ENCODE data around the gene C1orf232. TPM values are rescaled to one million over a fixed set of nuclear protein-coding genes. Genes with fewer than 3 reads are reported as not detected.
A peak's percentile ranks its signal among the peaks of the same experiment; 100 is the strongest.

The C1orf232 gene
- total and polyA plus RNA-seq, 9 of the 15 experiments (the other 6 are each of a cell fraction or from before 2014, with no cell fraction given), result not detected

DNA sequence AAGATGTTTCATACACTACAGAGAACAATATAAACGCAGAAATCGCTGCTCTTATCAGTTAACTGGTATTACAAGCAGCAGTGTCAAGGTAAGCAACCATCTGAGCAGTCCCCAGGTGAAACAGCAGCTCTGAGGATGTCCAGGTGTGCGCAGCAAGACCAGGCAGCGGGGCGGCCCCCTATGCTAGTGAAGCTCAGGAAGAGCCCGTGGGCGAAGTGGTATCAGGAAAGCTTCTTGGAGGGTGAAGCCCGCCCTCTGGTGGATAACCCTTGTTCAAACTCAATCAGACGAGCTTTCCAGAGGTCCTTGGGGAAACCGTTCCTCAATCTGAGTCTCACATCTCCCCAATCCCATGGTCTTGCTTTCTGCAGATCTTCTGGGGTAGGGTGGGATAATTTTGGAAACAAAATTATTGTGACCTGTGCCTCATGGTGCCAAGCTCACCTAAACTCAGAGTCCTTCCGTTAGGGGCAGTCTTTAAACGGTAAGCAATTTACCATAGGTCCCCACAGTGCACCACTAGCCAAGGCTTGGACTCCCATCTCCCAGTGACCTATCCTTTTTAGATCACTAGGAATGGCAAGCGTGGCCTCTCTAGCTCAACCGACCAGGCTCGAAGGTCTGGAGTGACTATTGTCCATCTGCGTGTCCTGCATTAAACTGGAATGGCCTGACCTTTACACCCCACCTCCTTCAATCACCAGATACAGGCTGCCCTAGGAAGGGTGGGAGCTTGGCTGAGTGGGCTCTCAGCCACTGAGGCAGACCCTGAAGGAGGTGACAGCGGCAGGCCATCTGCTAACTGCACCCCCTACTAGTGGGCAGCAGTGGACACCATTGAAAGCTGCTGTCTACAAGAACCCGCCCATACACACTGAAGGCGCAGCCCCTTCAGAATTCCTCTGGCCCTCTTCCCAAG is 23.5 kb downstream of the C1orf232 start (continued):
- no peak for TF ChIP-seq ATF3 (IDR thresholded peaks at IDR 0.05)
- 0 out of 2 replicates have a peak, but pooled peaks have one; percentile 21 for TF ChIP-seq ATF3 (CRISPR knock-in tag; conservative IDR thresholded peaks at IDR 0.05)
- no peak for TF ChIP-seq ZNF41 (CRISPR knock-in tag; conservative IDR thresholded peaks at IDR 0.05)
- no peak for TF ChIP-seq HOMEZ (CRISPR knock-in tag; IDR thresholded peaks at IDR 0.05)
- TF ChIP-seq SRSF1 (IDR thresholded peaks at IDR 0.05; ENCODE audit: low read depth, low read length), result no peak
- TF ChIP-seq ILF3 (IDR thresholded peaks at IDR 0.05; ENCODE audit: borderline replicate concordance), result no peak
- TF ChIP-seq, protein P1, sequence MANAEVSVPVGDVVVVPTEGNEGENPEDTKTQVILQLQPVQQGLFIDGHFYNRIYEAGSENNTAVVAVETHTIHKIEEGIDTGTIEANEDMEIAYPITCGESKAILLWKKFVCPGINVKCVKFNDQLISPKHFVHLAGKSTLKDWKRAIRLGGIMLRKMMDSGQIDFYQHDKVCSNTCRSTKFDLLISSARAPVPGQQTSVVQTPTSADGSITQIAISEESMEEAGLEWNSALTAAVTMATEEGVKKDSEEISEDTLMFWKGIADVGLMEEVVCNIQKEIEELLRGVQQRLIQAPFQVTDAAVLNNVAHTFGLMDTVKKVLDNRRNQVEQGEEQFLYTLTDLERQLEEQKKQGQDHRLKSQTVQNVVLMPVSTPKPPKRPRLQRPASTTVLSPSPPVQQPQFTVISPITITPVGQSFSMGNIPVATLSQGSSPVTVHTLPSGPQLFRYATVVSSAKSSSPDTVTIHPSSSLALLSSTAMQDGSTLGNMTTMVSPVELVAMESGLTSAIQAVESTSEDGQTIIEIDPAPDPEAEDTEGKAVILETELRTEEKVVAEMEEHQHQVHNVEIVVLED (CRISPR knock-in tag; IDR thresholded peaks at IDR 0.05), result no peak
- 0 out of 2 replicates have a peak, but pooled peaks have one; percentile 39 for TF ChIP-seq ZNF830 (CRISPR knock-in tag; IDR thresholded peaks at IDR 0.05)
- TF ChIP-seq ETV1 (tag; conservative IDR thresholded peaks at IDR 0.05; ENCODE audit: low read depth), result peak; percentile 40; the same call in 1 of the 2 replicates
- TF ChIP-seq, protein P2, sequence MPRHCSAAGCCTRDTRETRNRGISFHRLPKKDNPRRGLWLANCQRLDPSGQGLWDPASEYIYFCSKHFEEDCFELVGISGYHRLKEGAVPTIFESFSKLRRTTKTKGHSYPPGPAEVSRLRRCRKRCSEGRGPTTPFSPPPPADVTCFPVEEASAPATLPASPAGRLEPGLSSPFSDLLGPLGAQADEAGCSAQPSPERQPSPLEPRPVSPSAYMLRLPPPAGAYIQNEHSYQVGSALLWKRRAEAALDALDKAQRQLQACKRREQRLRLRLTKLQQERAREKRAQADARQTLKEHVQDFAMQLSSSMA (CRISPR knock-in tag; IDR thresholded peaks at IDR 0.05), result no peak
- TF ChIP-seq CCNT2 (IDR thresholded peaks at IDR 0.05; ENCODE audit: borderline replicate concordance, extremely low read depth, insufficient read length, low read depth, low read length), result no peak
- TF ChIP-seq ELF4 (CRISPR knock-in tag; IDR thresholded peaks at IDR 0.05), result no peak
- no peak for TF ChIP-seq NR3C1 (CRISPR knock-in tag; IDR thresholded peaks at IDR 0.05)
- no peak for TF ChIP-seq ZNF436 (CRISPR knock-in tag; IDR thresholded peaks at IDR 0.05)
- TF ChIP-seq ARID2 (IDR thresholded peaks at IDR 0.05), result peak; percentile 95
- TF ChIP-seq PCBP1 (IDR thresholded peaks at IDR 0.05; ENCODE audit: low read depth, low read length, poor library complexity, severe bottlenecking), result no peak
- TF ChIP-seq ZNF778 (CRISPR knock-in tag; IDR thresholded peaks at IDR 0.05), result no peak
- no peak for TF ChIP-seq ZHX1 (conservative IDR thresholded peaks at IDR 0.05; ENCODE audit: low read length)
- TF ChIP-seq NBN (IDR thresholded peaks at IDR 0.05; ENCODE audit: low read depth), result 0 out of 2 replicates have a peak, but pooled peaks have one; percentile 64
- no peak for TF ChIP-seq ZNF644 (tag; IDR thresholded peaks at IDR 0.05; ENCODE audit: low read depth)
